ENCODE results near the gene PMM2.

- no peak for TF ChIP-seq CTCF (IDR thresholded peaks at IDR 0.05; ENCODE audit: low read depth, low read length)
- TF ChIP-seq POLR2A (IDR thresholded peaks at IDR 0.05; ENCODE audit: extremely low read depth, insufficient read length) = no peak
Observed at GRCh38 chr16:8888951-8889892, 91.6 kb downstream of the PMM2 start.

All from NB4 (cell line).